NCI-H460 (cell line): ENCODE data around the gene MYT1. TPM values are rescaled to one million over a fixed set of nuclear protein-coding genes. Genes with fewer than 3 reads are reported as not detected.

ENCODE experiments used
- DNase-seq: peaks from one replicate; pipeline ENCODE4 v3.0.0-alpha.2; 2016; ENCODE audit warnings: low read depth; ENCODE audit errors: extremely low read depth
- total RNA-seq: library from RNA; depleted of rRNA; stranded (reverse); fragments of >200 nt; shearing (Covaris generic); gene quantifications from 2 replicates; pipeline ENCODE4 v1.2.3, GENCODE V29; 2014

The MYT1 gene
- total RNA-seq, 1 experiment from 2014 or later = not detected

GRCh38 chr20:64211874-64212658 is 47.8 kb downstream of the MYT1 start:
- no peak for DNase-seq

GRCh38 chr20:64212755-64213154 is 48.5 kb downstream of the MYT1 start:
- no peak for DNase-seq

- no peak for DNase-seq
These were observed 49.9 kb downstream of the MYT1 start for GRCh38 chr20:64214113-64214512.

- DNase-seq = no peak
These were observed 50.7 kb downstream of the MYT1 start for GRCh38 chr20:64214952-64215351.

- no peak for DNase-seq
These were observed 51.8 kb downstream of the MYT1 start for GRCh38 chr20:64216036-64216435.

GRCh38 chr20:64216910-64217309 is 52.7 kb downstream of the MYT1 start:
- DNase-seq = no peak

GRCh38 chr20:64217539-64218221 is 53.4 kb downstream of the MYT1 start:
- DNase-seq = no peak

- DNase-seq = no peak
These were observed 55.0 kb downstream of the MYT1 start for GRCh38 chr20:64219202-64219601.

GRCh38 chr20:64219730-64220129 is 55.5 kb downstream of the MYT1 start:
- DNase-seq = no peak

GRCh38 chr20:64220420-64220819 is 56.2 kb downstream of the MYT1 start:
- DNase-seq = no peak

- no peak for DNase-seq
These were observed 56.8 kb downstream of the MYT1 start for GRCh38 chr20:64220891-64221527.

GRCh38 chr20:64222291-64222735 is 58.1 kb downstream of the MYT1 start:
- no peak for DNase-seq

- DNase-seq = no peak
These were observed 58.7 kb downstream of the MYT1 start for GRCh38 chr20:64222851-64223525.

GRCh38 chr20:64223526-64224067 is 59.3 kb downstream of the MYT1 start:
- DNase-seq = no peak

- DNase-seq = no peak
These were observed 60.3 kb downstream of the MYT1 start for GRCh38 chr20:64224351-64225170.

- no peak for DNase-seq
These were observed 60.9 kb downstream of the MYT1 start for GRCh38 chr20:64225171-64225595.

- no peak for DNase-seq
These were observed 61.8 kb downstream of the MYT1 start for GRCh38 chr20:64225828-64226598.

- no peak for DNase-seq
These were observed 62.7 kb downstream of the MYT1 start for GRCh38 chr20:64226686-64227580.
